BJ (cell line): ENCODE results near the gene MAFB. TPM values are rescaled to one million over a fixed set of nuclear protein-coding genes. Genes with fewer than 3 reads are reported as not detected.

ENCODE experiments used
- CTCF ChIA-PET: fragments of 350-600 bp; formaldehyde crosslinking; extraction: SDS; loops from one replicate; lab custom pipeline; 2021; ENCODE audit warnings: antibody characterized with exemption, inconsistent platforms; lab: Yijun Ruan, JAX
- POLR2A ChIA-PET: fragments of 300-600 bp; sonication (Branson Sonifier 250); formaldehyde crosslinking; extraction: SDS; loops from one replicate; lab custom pipeline; 2021; ENCODE audit warnings: antibody characterized with exemption; lab: Charles Lee
- DNase-seq: peaks from one replicate; pipeline ENCODE4 v3.0.0-alpha.2; 2011; ENCODE audit warnings: low read depth
- H3K27me3 ChIP-seq: 2 replicates; pipeline ENCODE4 v1.6.0; 2011; ENCODE audit warnings: low read length; ENCODE audit not compliant: control insufficient read depth, insufficient read depth
- H3K36me3 ChIP-seq: 2 replicates; pipeline ENCODE4 v1.5.1; 2011; ENCODE audit warnings: low read length; ENCODE audit not compliant: control insufficient read depth, insufficient read depth
- H3K4me3 ChIP-seq: 2 replicates; pipeline ENCODE4 v1.5.1; 2011; ENCODE audit warnings: low read depth, mild to moderate bottlenecking, control low read depth, low read length
- polyA plus RNA-seq: library from polyadenylated mRNA; depleted of rRNA; stranded (reverse); fragments of >200 nt; gene quantifications from 2 replicates; pipeline ENCODE4 v1.2.3, GENCODE V29; 2011
- TF ChIP-seq, protein P1 (sequence below): IDR thresholded peaks from 2 replicates; pipeline ENCODE4 v1.5.1; 2011; ENCODE audit warnings: low read depth, mild to moderate bottlenecking, control low read depth, inconsistent platforms, low read length, moderate library complexity; ENCODE audit not compliant: insufficient read depth

The MAFB gene
- polyA plus RNA-seq, 1 experiment = 0.06 TPM

DNA sequence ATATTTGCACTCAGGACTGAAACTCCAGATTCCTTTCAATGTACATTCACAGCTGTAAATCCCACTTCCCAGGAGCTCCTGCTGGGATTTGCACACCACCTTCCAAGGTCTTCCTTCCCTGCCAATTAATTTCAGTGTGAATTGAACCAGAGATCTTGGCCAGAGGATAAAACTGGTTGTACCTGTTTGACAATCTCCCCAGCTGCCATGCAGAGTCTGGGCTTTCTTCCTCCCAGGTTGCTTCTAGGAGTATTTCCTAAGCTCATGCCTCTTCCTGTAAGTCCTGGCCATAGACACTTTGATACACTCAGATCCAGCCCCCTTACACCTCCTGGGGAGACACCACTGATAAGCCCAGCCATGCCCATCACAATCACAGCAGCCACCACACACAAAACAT is 15.6 kb downstream of the MAFB start:
- TF ChIP-seq, protein P1, sequence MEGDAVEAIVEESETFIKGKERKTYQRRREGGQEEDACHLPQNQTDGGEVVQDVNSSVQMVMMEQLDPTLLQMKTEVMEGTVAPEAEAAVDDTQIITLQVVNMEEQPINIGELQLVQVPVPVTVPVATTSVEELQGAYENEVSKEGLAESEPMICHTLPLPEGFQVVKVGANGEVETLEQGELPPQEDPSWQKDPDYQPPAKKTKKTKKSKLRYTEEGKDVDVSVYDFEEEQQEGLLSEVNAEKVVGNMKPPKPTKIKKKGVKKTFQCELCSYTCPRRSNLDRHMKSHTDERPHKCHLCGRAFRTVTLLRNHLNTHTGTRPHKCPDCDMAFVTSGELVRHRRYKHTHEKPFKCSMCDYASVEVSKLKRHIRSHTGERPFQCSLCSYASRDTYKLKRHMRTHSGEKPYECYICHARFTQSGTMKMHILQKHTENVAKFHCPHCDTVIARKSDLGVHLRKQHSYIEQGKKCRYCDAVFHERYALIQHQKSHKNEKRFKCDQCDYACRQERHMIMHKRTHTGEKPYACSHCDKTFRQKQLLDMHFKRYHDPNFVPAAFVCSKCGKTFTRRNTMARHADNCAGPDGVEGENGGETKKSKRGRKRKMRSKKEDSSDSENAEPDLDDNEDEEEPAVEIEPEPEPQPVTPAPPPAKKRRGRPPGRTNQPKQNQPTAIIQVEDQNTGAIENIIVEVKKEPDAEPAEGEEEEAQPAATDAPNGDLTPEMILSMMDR = no peak
- DNase-seq = no peak
- Histone ChIP-seq H3K27me3 (peaks cover 3% of the 10 kb centered on the region), H3K36me3 (no peaks in the 10 kb centered on the region), H3K4me3 (no peak overlapping the region)
- POLR2A ChIA-PET = no interaction called here
- CTCF ChIA-PET = interaction anchor here (1.1 kb wide), 1 partner anchor 16 kb away, joined by 5 read pairs; the partner anchor contains the start of gene MAFB

DNA sequence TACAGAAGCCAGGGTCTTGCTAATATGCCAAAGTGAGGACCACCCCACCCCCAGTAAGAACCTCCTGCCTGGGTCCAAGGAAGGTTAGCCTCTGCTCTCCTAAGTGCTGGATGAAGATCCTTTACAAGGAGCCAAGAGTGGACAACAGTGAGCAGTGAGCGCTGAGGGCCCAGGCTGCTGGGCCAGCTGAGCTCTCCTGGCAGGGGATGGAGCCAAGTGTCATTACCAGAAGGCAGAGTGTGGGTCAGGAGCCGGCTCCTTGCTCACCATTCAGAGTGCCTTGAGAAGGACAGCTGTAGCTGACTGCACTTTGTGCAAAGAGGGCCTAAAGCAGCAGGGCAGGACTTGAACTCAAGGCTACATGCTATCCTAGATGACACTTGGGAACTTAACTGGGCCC is 16.9 kb downstream of the MAFB start:
- Histone ChIP-seq H3K36me3 (no peaks in the 10 kb centered on the region), H3K27me3 (peaks cover 2% of the 10 kb centered on the region), H3K4me3 (no peak overlapping the region)
- POLR2A ChIA-PET = no interaction called here
- TF ChIP-seq, protein P1 = no peak
- CTCF ChIA-PET = interaction anchor here (1.1 kb wide), 1 partner anchor 18 kb away, joined by 5 read pairs; the partner anchor contains the start of gene MAFB
- DNase-seq = no peak

DNA sequence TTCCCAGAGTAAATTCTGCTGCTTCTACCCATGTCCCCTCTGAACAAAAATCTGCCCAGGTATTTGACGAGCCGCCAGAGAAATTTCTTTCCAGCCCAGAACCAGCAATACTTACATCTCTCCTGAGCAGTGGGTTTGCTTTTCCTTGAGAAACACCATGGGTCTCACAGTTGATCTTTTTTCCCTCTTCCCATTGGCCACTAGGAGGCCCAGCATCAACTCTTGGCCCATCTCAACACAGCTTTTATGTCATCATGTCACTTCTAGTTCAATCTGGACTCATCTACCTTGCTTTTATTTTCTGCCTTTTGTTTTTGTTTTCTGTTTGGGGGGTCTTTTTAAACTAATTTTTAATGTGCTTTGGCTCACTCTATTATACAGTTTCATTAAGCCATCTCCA is 18.8 kb downstream of the MAFB start:
- H3K36me3 ChIP-seq = no peaks in the 10 kb centered on the region
- CTCF ChIA-PET = interaction anchor here (0.6 kb wide), 1 partner anchor 99 kb away, joined by 3 read pairs; no protein-coding TSS in a partner anchor
- DNase-seq = no peak
- TF ChIP-seq, protein P1 = no peak
- no peak overlapping the region for H3K4me3 ChIP-seq
- POLR2A ChIA-PET = no interaction called here
- H3K27me3 ChIP-seq = no peaks in the 10 kb centered on the region; the same call in 1 of the 2 replicates

DNA sequence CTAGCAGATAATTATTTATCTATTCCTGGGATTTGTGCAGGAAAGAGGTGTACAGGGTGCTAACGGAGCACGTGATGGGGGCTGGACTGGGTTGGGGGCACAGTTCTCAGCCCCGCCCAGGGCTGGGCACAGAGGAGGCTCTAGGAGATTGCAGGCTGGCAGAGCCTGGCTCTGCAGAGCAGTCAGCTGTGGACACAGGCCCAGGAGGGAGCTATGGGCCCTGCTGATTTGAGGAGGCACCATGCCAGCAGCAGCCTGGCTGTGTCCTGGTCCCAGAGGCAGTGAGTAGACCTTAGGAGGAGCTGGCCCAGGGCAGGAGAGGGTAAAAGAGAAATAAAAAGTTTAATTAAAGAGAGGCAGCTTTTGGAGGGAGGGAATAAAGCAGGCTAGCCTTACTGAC is 19.3 kb downstream of the MAFB start:
- DNase-seq = no peak
- Histone ChIP-seq H3K27me3 (no peaks in the 10 kb centered on the region; the same call in 1 of the 2 replicates), H3K36me3 (no peaks in the 10 kb centered on the region), H3K4me3 (no peak overlapping the region)
- TF ChIP-seq, protein P1 = no peak
- ChIA-PET POLR2A (no interaction called here), CTCF (interaction anchor here (0.6 kb wide), 1 partner anchor 100 kb away, joined by 3 read pairs; no protein-coding TSS in a partner anchor)

DNA sequence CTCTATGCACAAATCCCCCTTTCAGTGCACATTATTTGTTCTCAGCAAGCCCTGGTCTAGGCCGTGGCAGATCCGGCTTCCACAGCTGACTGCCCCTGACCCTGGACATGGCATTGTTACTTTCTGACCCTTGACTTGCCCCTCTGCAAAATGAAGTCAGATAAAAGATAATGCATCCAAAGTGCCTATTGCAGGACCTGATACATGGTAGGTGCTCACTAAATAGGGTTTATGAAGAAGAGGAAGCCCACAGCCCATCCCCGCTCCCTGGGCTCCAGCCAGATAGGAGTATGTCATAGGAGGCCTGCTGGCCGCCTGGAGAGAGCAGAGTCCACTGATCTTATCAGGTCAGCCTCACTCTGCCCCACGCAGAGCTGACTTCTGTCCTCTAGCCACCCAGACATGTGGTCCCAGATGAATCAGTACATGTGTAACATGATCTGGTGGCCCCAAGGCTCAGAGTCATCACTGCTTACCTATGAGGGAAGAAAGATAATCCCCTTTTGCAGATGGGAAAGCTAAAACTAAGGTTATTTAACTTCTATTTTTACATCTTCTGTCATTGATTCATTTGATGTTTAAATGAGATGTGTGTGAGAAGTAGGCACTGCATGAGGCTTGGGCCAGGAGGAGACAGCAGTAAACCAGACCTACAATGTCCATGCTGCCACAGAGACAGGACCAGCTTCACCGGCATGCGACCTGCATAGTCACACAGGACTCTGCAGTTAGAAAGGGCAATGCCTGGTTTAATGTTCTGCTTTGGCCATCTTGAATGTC is 20.4 kb downstream of the MAFB start:
- no peak for DNase-seq
- TF ChIP-seq, protein P1 = no peak
- CTCF ChIA-PET = interaction anchor here (0.7 kb wide), 1 partner anchor 1393 kb away, joined by 3 read pairs; no protein-coding TSS in a partner anchor
- no peaks in the 10 kb centered on the region for H3K36me3 ChIP-seq
- H3K4me3 ChIP-seq = no peak overlapping the region
- no peaks in the 10 kb centered on the region; the same call in 1 of the 2 replicates for H3K27me3 ChIP-seq
- POLR2A ChIA-PET = no interaction called here
